Body of pancreas (tissue), 4 donors: ENCODE data around the gene BMPR2.
"Not testable (repeated sequence)": the region's sequence is repeated elsewhere in the genome, so short reads cannot be mapped to it uniquely, and the experiment has no call there.

Experiments used
- CTCF ChIP-seq, 7 experiments: fragments of 450-650 bp in 4 of 7; fragments of 200-600 bp in 3 of 7; sonication (generic) in 3 of 7; IDR thresholded peaks; one replicate each; pipeline ENCODE4 v1.5.1; 2016 to 2019; ENCODE audit warnings: antibody characterized with exemption in 7 of 7
- POLR2A ChIP-seq, 3 donors: fragments of 450-650 bp; IDR thresholded peaks; one replicate each; pipeline ENCODE4 v1.6.1; 2016; ENCODE audit warnings: antibody characterized with exemption in 3 of 3, mild to moderate bottlenecking in 2 of 3

- not testable (repeated sequence) for TF ChIP-seq CTCF, POLR2A (IDR thresholded peaks at IDR 0.05)
These were observed 206.7 kb downstream of the BMPR2 start for GRCh38 chr2:202582846-202583245.
